Nephron progenitor cell (in vitro differentiated cells): ENCODE measurements around the gene PLCL1.

Source experiments
- DNase-seq: peaks from one replicate; pipeline ENCODE4 v3.0.0; 2021
- H3K27ac Mint-ChIP-seq: 2 replicates; pipeline ENCODE4 v1.8.0; 2021; ENCODE audit warnings: mild to moderate bottlenecking, moderate library complexity, mixed read lengths
- H3K27me3 Mint-ChIP-seq: 2 replicates; pipeline ENCODE4 v1.8.0; 2021; ENCODE audit warnings: mild to moderate bottlenecking, low read depth, mixed read lengths; ENCODE audit not compliant: poor library complexity
- H3K36me3 Mint-ChIP-seq: 2 replicates; pipeline ENCODE4 v1.8.0; 2021; ENCODE audit warnings: low read depth, mixed read lengths
- H3K4me1 Mint-ChIP-seq: 2 replicates; pipeline ENCODE4 v1.8.0; 2021; ENCODE audit warnings: mixed read lengths
- H3K4me3 Mint-ChIP-seq: 2 replicates; pipeline ENCODE4 v1.8.0; 2021; ENCODE audit warnings: mild to moderate bottlenecking, moderate library complexity, mixed read lengths
- H3K9me3 Mint-ChIP-seq: 2 replicates; pipeline ENCODE4 v1.8.0; 2021; ENCODE audit warnings: mild to moderate bottlenecking, moderate library complexity, mixed read lengths
- CTCF ChIP-seq: fragments of 200-600 bp; sonication (generic); IDR thresholded peaks from 2 replicates; pipeline ENCODE4 v1.5.0; 2021; ENCODE audit warnings: antibody characterized with exemption

PLCL1 gene

GRCh38 chr2:197925204-197925603 is 120.8 kb downstream of the PLCL1 start:
- Mint-ChIP-seq H3K36me3 (no peaks in the 10 kb centered on the region), H3K4me1 (no peaks in the 10 kb centered on the region), H3K4me3 (no peak overlapping the region), H3K9me3 (peaks cover 8% of the 10 kb centered on the region), H3K27ac (no peak overlapping the region), H3K27me3 (no peaks in the 10 kb centered on the region)
- no peak for DNase-seq
- no peak for TF ChIP-seq CTCF

- Mint-ChIP-seq H3K4me3 (no peak overlapping the region), H3K4me1 (no peaks in the 10 kb centered on the region), H3K9me3 (peaks cover 8% of the 10 kb centered on the region), H3K36me3 (no peaks in the 10 kb centered on the region), H3K27ac (no peak overlapping the region), H3K27me3 (no peaks in the 10 kb centered on the region)
- TF ChIP-seq CTCF, result no peak
- DNase-seq, result no peak
Observed at GRCh38 chr2:197925976-197926375, 121.6 kb downstream of the PLCL1 start.

GRCh38 chr2:197926673-197927072 is 122.3 kb downstream of the PLCL1 start:
- H3K9me3 Mint-ChIP-seq, result peaks cover 8% of the 10 kb centered on the region
- H3K27me3 Mint-ChIP-seq, result no peaks in the 10 kb centered on the region
- no peak for TF ChIP-seq CTCF
- no peak for DNase-seq
- H3K27ac Mint-ChIP-seq, result no peak overlapping the region
- H3K4me1 Mint-ChIP-seq, result no peaks in the 10 kb centered on the region
- no peaks in the 10 kb centered on the region for H3K36me3 Mint-ChIP-seq
- H3K4me3 Mint-ChIP-seq, result no peak overlapping the region

GRCh38 chr2:197927994-197928393 is 123.6 kb downstream of the PLCL1 start:
- TF ChIP-seq CTCF, result no peak
- H3K9me3 Mint-ChIP-seq, result peaks cover 8% of the 10 kb centered on the region
- no peak overlapping the region for H3K27ac Mint-ChIP-seq
- no peaks in the 10 kb centered on the region for H3K4me1 Mint-ChIP-seq
- DNase-seq, result no peak
- H3K27me3 Mint-ChIP-seq, result no peaks in the 10 kb centered on the region
- no peaks in the 10 kb centered on the region for H3K36me3 Mint-ChIP-seq
- no peak overlapping the region for H3K4me3 Mint-ChIP-seq

GRCh38 chr2:197929008-197929885 is 124.9 kb downstream of the PLCL1 start:
- Mint-ChIP-seq H3K4me1 (no peaks in the 10 kb centered on the region), H3K4me3 (no peak overlapping the region), H3K9me3 (peaks cover 5% of the 10 kb centered on the region), H3K36me3 (no peaks in the 10 kb centered on the region), H3K27me3 (no peaks in the 10 kb centered on the region), H3K27ac (no peak overlapping the region)
- no peak for TF ChIP-seq CTCF
- DNase-seq, result no peak

- H3K9me3 Mint-ChIP-seq, result no peaks in the 10 kb centered on the region
- TF ChIP-seq CTCF, result no peak
- no peaks in the 10 kb centered on the region for H3K4me1 Mint-ChIP-seq
- DNase-seq, result no peak
- no peaks in the 10 kb centered on the region for H3K27me3 Mint-ChIP-seq
- H3K27ac Mint-ChIP-seq, result no peak overlapping the region
- no peak overlapping the region for H3K4me3 Mint-ChIP-seq
- H3K36me3 Mint-ChIP-seq, result no peaks in the 10 kb centered on the region
Observed at GRCh38 chr2:197929886-197930227, 125.5 kb downstream of the PLCL1 start.
